Coronary artery (tissue), 2 donors: ENCODE data around the gene ELP5.

Experiments
- DNase-seq: peaks from one replicate; pipeline ENCODE4 v3.0.0-alpha.2; 2017; ENCODE audit warnings: low spot score
- H3K27ac ChIP-seq, 2 donors: fragments of 200-600 bp; sonication (generic); one replicate each; pipeline ENCODE4 v1.5.1; 2016 to 2019
- H3K4me3 ChIP-seq: fragments of 200-600 bp; sonication (generic); 2 replicates; pipeline ENCODE4 v1.5.1; 2016; ENCODE audit warnings: mild to moderate bottlenecking, moderate library complexity
- CTCF ChIP-seq: fragments of 200-600 bp; sonication (generic); IDR thresholded peaks from one replicate; pipeline ENCODE4 v1.5.1; 2019; ENCODE audit warnings: antibody characterized with exemption

Gene ELP5

GRCh38 chr17:7290166-7290565, 38.2 kb downstream of the ELP5 start:
- Histone ChIP-seq H3K4me3 (no peak overlapping the region), H3K27ac (no peak overlapping the region)
- no peak for DNase-seq
- no peak for TF ChIP-seq CTCF

- DNase-seq: no peak
- TF ChIP-seq CTCF: no peak
- Histone ChIP-seq H3K4me3 (no peak overlapping the region), H3K27ac (no peak overlapping the region)
These were observed 38.7 kb downstream of the ELP5 start for GRCh38 chr17:7290685-7291084.

GRCh38 chr17:7292194-7292593, 40.2 kb downstream of the ELP5 start:
- no peak overlapping the region for H3K27ac ChIP-seq
- no peak overlapping the region for H3K4me3 ChIP-seq
- no peak for DNase-seq
- no peak for TF ChIP-seq CTCF

- no peak for TF ChIP-seq CTCF
- Histone ChIP-seq H3K27ac (no peak overlapping the region), H3K4me3 (no peak overlapping the region)
- DNase-seq: no peak
These were observed 40.7 kb downstream of the ELP5 start for GRCh38 chr17:7292729-7293128.

GRCh38 chr17:7293159-7293558, 41.1 kb downstream of the ELP5 start:
- Histone ChIP-seq H3K4me3 (no peak overlapping the region), H3K27ac (no peak overlapping the region)
- no peak for TF ChIP-seq CTCF
- no peak for DNase-seq

- DNase-seq: no peak
- TF ChIP-seq CTCF: no peak
- Histone ChIP-seq H3K27ac (no peak overlapping the region), H3K4me3 (peak overlapping the region; percentile 67)
These were observed 42.0 kb downstream of the ELP5 start for GRCh38 chr17:7293816-7294613.

GRCh38 chr17:7294614-7295153, 42.7 kb downstream of the ELP5 start, which contains the start of gene YBX2:
Gene YBX2 (minus strand): TSS chr17:7294639. CDS start chr17:7294500, 139 bp downstream.
- DNase-seq: no peak
- no peak for TF ChIP-seq CTCF
- Histone ChIP-seq H3K27ac (no peak within 1 kb of the TSS), H3K4me3 (peak within 1 kb of the TSS; percentile 67)
